Hypothalamus (tissue), 51 donors: ENCODE results near the gene GNG7.
"Not testable (repeated sequence)": the region's sequence is repeated elsewhere in the genome, so short reads cannot be mapped to it uniquely, and the experiment has no call there.

Source experiments
- DNase-seq, 51 donors: peaks; one replicate each; lab custom pipeline; 2025; lab: John Stamatoyannopoulos, UW

The GNG7 gene

DNA sequence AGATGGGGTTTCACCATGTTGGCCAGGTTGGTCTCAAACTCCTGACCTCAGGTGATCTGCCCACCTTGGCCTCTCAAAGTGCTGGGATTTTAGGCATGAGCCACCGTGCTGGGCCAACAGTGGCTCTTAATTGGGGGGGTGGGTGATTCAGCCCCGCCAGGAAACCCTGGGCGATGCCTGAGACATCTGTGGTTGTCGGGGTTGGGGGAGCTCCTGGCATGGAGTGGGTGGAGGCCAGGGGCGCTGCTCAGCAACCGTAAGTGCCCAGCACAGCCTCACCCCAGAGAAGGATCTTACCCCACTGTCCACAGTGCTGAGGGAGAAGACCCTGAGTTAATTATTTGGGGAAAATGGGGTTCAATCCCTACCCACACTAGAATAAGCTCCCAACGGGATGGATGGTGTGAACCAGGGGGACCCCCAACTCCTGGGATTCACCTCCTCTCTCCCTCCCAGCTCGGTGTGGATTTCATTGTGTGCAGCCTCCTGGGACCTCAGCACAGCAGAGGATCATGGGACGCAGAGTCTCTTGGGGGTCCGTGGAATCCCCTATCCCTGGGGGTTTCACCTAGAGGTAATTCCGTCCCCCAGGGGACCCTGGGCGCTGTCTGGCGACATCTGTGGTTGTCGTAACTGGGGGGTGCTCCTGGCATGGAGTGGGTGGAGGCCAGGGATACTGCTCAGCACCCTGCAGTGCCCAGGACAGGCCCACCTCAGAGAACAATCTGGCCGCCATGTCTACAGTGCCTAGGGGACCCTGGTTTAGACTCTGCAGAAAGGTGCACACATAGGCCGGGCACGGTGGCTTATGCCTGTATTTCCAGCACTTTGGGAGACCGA, 157.7 kb downstream of the GNG7 start:
- no peak for DNase-seq

DNA sequence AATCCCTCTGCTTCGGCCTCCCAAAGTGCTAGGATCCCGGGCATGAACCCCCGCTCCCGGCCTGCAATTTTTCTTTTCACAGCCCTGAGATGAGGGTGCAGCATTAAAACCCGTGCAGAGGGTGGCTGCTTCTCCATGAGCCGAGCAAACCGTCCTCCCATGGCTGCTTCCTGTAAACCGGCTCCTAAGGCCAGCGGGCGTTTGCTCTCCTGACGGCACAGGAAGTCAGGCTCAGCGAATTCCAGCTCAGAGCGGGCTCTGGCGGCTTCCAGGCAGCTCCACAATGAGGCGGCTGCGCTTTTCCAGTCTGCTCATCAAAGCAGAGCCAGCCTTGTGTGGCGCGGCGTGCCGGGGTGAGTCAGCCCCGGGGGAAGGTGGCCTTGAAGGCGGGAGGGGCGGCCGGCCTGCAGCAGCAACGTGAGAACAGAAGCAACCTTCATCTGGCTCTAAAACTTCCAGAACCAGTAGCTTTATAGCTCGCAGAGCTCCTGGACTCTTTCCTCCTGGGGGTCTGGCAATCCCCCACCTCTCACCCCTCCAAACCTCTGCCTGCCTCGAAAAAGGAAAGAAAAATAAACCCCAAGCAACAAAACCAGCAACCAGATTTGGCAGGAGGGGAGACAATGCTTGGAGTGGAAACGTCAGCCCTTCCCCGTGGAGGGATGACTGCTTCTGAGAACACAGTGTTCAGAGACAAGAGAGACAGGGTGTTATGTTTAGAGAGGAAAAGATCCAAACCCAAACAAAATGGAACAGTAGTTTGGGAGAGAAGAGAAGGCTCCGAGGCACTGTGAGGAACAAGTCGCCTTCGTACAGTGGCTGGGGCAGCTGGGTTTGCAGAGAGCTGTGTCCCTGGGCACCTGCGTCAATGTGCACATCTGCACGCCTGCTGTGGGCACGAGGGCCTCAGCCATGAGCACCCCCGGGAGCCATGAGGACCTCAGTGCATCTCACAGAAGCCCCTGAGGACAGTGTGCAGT, 158.7 kb downstream of the GNG7 start:
- DNase-seq, result peak; percentile 44 to 96 (median 88)

DNA sequence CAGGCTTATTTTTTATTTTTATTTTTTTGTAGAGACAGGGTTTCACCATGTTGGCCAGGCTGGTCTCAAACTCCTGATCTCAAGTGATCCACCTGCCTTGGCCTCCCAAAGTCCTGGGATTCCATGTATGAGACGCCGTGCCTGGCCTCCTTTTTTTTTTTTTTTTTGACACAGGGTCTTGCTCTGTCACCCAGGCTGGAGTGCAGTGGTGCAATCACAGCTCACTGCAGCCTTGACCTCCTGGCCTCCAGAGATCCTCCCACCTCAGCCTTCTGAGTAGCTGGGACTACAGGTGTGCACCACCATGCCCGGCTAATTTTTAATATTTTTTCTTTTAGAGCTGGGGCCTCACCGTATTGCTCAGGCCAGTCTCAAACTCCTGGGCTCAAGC, 159.4 kb downstream of the GNG7 start:
- DNase-seq, result not testable (repeated sequence)

DNA sequence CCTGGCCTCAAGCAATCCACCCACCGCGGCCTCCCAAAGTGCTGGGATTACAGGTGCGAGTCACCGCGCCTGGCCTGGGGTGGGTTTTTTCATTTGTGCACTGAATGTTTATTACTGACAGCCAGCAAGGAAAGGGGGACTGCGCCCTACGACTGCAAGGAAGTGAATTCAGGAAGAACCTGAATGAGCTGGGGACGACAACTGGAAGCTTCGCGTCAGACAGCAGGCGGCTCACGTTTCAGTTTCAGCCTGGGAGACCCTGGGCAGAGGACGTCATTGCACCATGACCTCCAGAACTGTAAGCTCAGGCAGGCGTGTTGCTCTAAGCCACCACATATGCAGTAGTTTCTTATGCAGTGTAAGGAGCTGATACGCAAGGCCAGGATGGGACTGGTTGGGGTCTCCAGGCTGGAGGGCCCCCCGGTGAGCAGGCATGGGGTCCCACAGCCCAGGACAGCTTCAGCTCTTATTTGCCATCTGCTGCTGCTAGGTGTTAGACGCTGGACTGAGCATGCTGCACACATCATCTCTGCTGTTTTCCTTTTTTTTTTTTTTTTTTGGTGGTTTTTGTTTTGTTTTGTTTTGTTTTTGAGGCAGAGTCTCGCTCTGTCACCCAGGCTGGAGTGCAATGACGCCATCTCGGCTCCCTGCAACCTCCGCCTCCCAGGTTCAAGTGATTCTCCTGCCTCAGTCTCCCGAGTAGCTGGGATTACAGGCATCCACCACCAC, 160.0 kb downstream of the GNG7 start:
- DNase-seq, result no peak

DNA sequence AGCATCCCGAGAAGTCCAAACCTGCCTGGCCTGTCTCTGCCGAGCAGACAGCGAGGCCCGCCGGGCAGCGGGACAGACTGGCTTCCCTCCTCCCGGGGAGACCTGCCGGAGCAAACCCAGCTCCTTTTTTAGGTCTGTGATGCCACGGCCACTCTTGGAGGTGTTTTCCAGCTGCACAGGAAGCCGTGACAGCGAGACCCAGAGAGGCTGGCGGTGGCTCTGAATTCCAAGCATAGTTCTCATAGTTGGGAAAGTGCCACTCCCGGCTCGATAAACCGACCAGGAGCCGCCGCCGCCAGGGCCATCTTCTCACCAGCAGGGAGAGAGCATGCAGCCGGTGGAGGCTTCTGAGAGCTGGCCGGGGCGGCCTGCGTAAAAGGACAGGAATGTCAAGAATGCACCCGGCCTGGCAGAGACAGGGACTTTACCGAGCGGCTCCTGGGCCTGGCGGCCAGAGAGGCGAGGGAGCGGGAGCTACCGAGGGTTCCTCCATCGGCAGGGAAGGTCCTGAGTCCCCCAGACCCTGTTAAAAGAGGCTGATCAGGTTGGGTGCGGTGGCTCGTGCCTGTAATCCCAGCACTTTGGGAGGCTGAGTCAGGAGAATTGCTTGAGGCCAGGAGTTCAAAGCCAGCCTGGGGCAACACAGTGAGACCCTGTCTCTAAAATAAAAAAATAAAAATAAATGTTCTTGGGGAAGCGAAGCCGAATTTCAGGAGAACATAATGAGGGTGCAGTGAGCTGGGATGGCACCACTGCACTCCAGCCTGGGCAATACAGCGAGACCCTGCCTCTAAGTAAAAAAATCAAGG, 161.6 kb downstream of the GNG7 start:
- DNase-seq, result peak in 4 of 51 donors; percentile 21 to 66 (median 22)

DNA sequence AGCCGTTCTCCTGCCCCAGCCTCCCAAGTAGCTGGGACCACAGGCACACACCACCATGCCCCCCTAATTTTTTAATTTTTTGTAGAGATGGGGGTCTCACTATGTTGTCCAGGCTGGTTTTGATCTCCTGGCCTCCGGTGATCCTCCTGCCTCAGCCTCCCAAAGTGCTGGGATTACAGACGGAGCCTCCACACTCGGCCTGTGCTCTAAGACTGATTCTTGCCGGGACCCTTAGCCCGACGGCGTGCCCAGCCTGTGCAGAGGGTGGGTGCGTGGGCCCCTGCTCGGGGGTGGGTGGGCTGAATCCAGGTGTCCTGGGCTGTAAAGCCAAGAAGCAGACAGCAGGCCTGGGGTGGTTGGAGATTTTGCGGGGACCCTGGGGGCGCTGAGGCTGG, 162.2 kb downstream of the GNG7 start:
- DNase-seq, result no peak

DNA sequence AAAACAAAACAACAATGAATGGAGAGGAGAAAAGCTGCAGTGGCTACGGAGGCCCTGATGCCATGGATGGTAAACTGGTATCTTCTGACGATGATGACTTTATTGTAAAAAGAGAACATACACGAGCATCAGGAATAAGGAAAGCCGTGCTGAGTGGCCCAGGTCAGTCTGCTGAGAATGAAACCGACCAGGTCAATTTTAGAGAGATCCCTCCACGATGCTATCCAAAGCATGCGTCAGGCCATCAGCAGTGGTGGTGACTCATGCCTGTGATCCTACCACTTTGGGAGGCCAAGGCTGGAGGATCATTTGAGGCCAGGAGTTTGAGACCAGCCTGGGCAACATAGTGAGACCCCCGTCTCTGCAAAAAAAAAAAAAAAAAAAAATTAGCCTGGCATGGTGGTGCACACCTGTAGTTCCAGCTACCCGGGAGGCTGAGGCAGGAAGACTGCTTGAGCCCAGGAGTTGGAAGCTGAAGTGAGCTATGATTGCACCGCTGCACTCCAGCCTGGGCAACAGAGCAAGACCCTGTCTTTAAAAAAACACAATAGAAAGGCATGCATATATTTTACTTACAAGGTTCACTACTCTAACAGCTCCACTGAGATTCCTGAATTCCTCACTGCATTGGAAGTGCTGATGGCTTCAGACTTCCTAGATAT, 164.3 kb downstream of the GNG7 start:
- DNase-seq, result no peak

DNA sequence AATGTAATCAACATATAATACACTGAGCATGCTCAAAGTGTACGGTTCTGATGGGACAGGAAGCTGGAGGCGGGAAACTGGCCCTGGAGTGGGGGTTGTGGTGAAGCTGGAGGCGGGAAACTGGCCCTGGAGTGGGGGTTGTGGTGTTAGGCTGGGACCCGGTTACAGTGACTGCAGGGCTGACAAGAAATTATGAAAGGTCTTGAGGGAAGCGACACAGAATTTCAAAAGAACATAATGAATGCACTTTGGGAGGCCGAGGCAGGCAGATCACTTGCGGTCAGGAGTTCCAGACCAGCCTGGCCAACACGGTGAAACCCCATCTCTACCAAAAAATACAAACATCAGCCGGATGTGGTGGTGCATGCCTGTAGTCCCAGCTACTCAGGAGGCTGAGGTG, 164.9 kb downstream of the GNG7 start:
- not testable (repeated sequence) for DNase-seq

DNA sequence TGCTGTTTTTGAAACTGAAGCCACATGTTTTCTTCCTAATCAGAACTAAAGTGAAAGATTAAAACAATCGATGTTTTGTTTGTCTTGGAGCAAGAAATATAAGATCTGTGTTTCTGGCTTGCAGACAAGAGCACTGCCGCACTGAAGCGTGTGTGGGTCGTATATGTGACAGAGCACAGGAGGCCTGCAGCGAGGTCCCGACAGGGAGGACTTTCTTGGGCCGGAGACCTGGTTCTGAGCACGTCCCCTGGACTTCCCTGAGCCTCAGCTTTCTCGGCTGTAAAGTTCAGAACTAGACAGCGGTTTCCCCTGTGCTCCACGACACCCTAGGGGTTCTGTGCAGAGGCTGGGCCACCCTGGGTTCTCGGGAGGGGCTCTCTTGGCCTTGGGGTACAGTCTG, 166.0 kb downstream of the GNG7 start:
- DNase-seq, result no peak

DNA sequence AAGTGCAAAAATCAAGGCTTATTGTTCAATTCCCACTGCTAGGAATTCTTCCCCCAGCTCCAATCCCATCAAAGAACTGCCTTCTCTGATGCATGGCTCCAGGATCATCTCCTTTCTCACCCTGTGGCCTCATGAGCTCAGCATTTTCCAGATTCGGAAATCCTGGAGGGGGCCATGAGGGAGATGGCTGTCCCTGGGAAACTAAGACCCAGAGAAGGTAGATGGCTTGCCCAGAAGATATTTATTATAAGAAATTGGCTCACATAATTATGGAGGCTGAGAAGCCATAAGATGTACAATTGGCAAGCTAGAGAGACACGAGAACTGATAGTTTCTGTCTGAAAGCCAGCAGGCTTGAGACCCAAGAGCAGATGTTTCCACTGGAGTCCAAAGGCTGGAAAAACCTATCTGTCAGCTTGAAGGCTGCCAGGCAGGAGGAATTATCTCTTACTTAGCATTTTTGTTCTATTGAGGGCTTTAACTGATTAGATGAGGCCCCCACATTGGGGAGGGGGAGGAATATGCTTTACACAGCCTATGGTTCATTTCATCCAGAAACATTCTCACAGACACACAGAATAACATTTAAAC, 168.0 kb downstream of the GNG7 start:
- DNase-seq, result no peak

DNA sequence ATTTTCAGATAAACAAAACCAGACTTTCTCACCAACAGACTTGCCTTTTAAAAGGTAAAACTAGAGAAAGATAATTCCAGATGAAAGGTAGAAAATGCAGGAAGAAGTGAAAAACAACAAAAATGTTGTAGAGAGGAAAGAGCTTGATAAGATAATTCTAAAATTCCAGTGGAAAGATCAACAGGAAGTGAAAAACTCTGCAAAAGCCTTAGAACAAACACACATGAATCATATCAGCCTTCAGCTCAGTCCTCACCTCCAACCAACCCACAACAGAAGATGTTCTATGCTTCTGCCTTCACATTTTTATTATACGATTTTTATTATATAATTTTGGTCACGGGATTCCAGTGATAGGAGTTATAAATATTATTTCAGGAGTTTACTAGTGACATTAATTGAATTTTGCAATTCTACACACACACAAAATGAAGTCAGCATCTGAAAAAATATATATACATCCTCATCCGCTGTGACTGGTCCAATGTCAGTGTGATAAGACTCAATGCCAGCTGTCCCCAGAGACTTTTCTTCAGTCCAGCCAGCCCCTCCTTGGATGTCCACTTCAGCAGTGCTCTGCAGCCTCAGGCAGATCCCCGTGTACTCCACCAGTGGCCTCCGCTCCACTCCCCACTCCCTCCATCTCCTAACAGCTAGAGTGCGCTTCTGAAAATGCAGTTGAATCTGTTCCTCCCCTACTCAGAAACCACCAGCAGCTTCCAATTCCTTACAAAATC, 168.6 kb downstream of the GNG7 start:
- DNase-seq, result no peak

DNA sequence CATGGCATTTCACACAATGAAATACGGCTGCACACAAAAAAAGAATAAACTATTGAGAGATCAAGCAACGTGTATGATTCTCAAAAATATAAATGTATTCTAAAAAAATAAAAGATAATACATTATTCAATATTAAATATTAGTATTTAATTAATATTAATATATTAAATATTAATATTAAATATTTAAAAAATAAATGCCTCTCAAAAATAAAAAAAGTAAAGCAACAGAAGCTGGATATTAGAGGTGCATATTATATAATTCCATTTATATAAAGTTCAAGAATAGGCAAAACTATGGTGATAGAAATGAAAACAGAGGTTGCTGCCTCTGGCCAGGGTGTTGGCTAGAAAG, 169.4 kb downstream of the GNG7 start:
- DNase-seq, result no peak

DNA sequence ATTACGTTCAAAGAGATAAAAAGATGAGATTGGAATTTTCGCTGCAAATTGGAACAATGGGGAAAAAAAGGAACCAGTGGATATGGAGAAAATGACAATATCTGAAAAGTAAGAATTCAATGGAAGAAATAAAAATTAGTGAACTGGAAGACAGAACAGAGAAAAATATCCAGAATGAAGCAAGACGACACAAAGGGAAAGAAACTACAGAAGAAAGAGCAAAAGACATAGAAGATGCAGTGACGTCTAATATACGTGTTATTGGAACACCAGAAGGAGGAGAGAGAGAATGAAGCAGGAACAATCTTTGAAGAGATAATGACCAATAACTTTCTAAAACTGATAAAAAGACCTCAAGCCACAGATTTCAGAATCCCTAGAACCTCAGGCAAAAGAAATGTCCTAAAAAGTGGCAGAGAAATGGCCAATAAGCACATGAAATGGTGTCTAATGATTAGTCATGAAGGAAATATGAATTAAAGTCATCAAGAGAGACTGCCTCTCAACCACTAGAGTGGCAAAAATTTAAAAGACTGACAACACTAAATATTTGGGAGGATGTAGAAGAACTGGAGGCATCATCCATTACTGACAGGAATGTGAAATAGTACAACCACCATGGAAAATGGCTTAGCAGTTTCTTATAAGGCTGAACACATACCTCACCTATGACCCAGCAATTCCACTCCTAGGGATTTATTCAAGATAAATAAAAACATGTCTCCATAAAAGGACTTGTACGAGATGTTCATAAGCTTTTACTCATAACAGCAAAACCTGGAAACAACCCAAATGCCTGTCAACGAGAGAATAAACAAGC, 170.0 kb downstream of the GNG7 start:
- DNase-seq, result no peak

DNA sequence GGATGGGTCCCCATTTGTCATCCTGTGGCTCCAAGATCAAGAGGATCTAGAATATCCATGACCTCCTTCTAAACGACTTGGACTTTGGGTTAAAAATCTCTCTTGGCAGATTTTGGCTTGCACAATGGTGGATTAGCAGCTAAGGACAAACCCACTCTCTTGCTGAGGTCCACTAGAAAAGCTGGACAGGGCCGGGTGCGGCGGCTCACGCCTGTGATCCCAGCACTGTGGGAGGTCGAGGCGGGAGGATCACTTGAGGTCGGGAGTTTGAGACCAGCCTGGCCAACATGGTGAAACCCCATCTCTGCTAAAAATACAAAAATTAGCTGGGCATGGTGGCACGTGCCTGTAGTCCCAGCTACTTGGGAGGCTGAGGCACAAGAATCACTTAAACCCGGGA, 172.6 kb downstream of the GNG7 start:
- DNase-seq, result not testable (repeated sequence)

DNA sequence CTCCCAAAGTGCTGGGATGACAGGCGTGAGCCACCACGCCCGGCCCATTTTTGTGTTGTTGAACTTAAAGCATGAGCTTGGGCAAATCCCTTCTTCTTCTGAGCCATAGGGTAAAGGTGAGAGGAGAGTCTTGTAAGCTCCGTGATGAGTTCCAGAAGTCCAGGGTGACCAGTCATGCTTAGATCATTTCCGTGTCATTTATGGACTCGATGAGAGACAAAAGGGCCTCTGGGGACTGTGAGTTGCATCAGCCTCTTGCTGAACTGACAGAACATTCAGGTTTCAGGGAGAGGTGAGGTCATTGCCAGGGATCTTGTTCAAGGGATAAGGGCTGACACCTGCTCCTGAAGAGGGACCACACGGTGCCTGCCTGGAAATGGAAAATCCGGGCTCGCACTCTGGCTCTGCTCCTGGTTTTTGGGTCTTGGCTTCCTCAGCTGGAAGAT, 173.0 kb downstream of the GNG7 start:
- no peak for DNase-seq

DNA sequence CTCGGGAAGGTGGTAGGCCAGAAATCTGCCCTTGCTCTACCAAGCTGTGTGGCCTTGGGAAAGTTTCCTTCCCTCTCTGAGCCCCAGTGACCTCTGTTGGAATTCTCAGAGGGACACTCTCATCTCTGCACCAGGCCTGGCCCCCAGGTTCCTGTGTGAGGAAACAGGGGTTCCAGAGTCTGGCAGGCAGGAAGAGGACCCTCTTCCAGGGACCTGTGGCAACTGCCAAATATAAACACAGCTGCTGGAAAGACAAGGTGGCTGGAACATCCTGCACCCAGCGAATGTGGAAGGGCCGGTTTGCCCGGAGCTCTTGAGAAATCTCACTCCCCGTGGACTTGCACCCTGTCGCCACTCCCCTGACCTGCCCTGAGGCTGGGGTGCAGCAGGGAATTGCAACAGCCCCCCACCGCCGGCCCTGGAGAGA, 173.8 kb downstream of the GNG7 start:
- no peak for DNase-seq

DNA sequence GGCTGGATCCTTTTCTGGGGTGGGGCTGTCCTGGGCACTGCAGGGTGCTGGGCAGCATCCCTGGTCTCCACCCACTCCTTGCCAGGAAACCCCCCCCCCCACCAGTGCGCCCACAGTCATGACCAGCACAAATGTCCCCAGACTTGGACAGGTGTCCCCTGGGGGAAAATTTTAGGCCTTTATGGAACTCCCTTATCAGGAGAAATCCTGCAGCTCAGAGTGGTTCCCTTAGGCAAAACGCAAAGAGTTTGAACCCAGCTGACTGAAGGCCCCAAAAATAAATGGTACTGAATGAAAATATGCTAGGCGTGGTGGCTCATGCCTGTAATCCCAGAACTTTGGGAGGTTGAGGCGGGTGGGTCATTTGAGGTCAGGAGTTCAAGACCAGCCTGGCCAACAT, 174.8 kb downstream of the GNG7 start:
- DNase-seq, result no peak

DNA sequence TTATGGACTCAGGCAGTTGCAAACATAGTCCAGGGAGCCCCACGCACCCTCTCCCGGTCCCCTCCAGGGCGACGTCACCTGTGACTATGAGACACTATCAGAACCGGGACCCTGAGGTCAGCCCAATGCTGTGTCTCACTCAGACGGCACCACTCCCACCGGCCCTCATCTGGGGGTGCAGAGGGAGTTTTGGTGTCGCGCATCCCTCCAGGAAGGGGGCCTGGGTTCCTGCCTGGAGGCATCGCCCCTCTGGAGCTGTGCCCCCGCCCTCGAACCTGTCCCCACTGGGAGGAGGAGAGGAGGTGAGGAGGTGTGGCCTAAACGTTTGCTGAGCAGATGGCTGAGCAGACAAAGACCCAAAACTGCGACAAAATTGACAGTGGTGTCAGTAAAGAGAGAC, 175.3 kb downstream of the GNG7 start:
- no peak for DNase-seq
